Suprapubic skin (tissue), 4 donors: ENCODE results near the gene PTPN4. TPM values are rescaled to one million over a fixed set of nuclear protein-coding genes. Genes with fewer than 3 reads are reported as not detected.

Source experiments
- DNase-seq, 2 donors: peaks; one replicate each; pipeline ENCODE4 v3.0.0-alpha.2; 2019; ENCODE audit warnings: low spot score in 2 of 2
- H3K27ac ChIP-seq: fragments of 200-600 bp; sonication (generic); one replicate; pipeline ENCODE4 v1.5.1; 2019
- H3K27me3 ChIP-seq: fragments of 200-600 bp; sonication (generic); one replicate; pipeline ENCODE4 v1.5.1; 2019
- H3K36me3 ChIP-seq: fragments of 200-600 bp; sonication (generic); one replicate; pipeline ENCODE4 v1.5.1; 2019
- H3K4me1 ChIP-seq: fragments of 200-600 bp; sonication (generic); one replicate; pipeline ENCODE4 v1.5.1; 2019
- H3K4me3 ChIP-seq: fragments of 200-600 bp; sonication (generic); one replicate; pipeline ENCODE4 v1.5.1; 2019; ENCODE audit warnings: mild to moderate bottlenecking
- H3K9me3 ChIP-seq: fragments of 200-600 bp; sonication (generic); one replicate; pipeline ENCODE4 v1.5.1; 2019
- EP300 ChIP-seq: sonication (generic); formaldehyde crosslinking; IDR thresholded peaks from one replicate; pipeline ENCODE4 v1.6.1; 2017; ENCODE audit warnings: antibody characterized with exemption
- POLR2A ChIP-seq, 2 donors: fragments of 450-650 bp; IDR thresholded peaks; one replicate each; pipeline ENCODE4 v1.6.1; 2017; ENCODE audit warnings: antibody characterized with exemption in 2 of 2, mild to moderate bottlenecking in 2 of 2, moderate library complexity in 2 of 2
- POLR2AphosphoS5 ChIP-seq, 3 donors: sonication (generic); formaldehyde crosslinking; IDR thresholded peaks; one replicate each; pipeline ENCODE4 v1.6.1; 2017; ENCODE audit warnings: antibody characterized with exemption in 3 of 3
- WGBS: methylation state at CpG from one replicate; pipeline ENCODE4 v1.1.5; 2018; 5-methylcytosine and 5-hydroxymethylcytosine counted together
- total RNA-seq, 4 donors: library from RNA; depleted of rRNA; stranded (reverse); fragments of >200 nt; gene quantifications; one replicate each; pipeline ENCODE4 v1.1.0, GENCODE V29; 2016
- TF ChIP-seq, protein P1 (sequence below), 2 donors: fragments of 200-600 bp in 1 of 2; fragments of 450-650 bp in 1 of 2; sonication (generic) in 1 of 2; IDR thresholded peaks; one replicate each; pipeline ENCODE4 v1.5.1; 2016 to 2019; ENCODE audit warnings: antibody characterized with exemption in 2 of 2, mild to moderate bottlenecking in 1 of 2, moderate library complexity in 1 of 2

PTPN4 gene
- total RNA-seq, 4 donors from 2014 or later, result 14.0 to 73.7 (median 36.7) TPM

DNA sequence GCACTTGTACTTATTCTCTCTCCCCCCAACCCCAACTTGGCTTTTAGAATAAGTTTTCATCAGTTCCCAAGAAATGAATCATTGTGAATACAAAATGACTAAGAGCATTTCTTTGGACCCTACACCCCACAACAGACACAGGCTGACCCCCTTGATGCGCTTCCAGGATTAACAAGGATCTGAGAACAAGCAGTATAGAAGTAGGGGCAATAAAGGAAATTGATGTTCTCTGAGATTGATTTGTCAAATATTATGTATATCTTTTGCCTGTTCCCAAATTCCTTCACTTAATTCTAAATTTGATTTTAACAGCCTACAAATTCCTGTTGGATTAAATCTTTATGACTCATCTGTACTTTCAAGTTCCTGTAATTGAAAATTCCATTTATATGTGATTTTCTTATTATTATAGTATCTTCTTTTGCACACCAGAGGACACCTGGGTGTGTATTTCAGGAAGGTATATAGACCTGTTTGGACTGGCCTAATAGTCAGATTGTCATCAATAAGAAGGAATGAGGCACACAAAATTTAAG is 10.2 kb upstream of the PTPN4 start:
- peaks cover 6% of the 10 kb centered on the region for H3K4me1 ChIP-seq
- H3K36me3 ChIP-seq, result no peaks in the 10 kb centered on the region
- no peak overlapping the region for H3K27ac ChIP-seq
- TF ChIP-seq, protein P1, sequence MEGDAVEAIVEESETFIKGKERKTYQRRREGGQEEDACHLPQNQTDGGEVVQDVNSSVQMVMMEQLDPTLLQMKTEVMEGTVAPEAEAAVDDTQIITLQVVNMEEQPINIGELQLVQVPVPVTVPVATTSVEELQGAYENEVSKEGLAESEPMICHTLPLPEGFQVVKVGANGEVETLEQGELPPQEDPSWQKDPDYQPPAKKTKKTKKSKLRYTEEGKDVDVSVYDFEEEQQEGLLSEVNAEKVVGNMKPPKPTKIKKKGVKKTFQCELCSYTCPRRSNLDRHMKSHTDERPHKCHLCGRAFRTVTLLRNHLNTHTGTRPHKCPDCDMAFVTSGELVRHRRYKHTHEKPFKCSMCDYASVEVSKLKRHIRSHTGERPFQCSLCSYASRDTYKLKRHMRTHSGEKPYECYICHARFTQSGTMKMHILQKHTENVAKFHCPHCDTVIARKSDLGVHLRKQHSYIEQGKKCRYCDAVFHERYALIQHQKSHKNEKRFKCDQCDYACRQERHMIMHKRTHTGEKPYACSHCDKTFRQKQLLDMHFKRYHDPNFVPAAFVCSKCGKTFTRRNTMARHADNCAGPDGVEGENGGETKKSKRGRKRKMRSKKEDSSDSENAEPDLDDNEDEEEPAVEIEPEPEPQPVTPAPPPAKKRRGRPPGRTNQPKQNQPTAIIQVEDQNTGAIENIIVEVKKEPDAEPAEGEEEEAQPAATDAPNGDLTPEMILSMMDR (IDR thresholded peaks at IDR 0.05), result no peak
- TF ChIP-seq EP300, result no peak
- no peak for TF ChIP-seq POLR2A (IDR thresholded peaks at IDR 0.05)
- no peak for TF ChIP-seq POLR2AphosphoS5 (IDR thresholded peaks at IDR 0.05)
- H3K27me3 ChIP-seq, result no peaks in the 10 kb centered on the region
- WGBS, result 97% methylated on average over 1 of the region's 1 CpG
- DNase-seq, result no peak
- H3K4me3 ChIP-seq, result no peak overlapping the region
- H3K9me3 ChIP-seq, result no peaks in the 10 kb centered on the region

DNA sequence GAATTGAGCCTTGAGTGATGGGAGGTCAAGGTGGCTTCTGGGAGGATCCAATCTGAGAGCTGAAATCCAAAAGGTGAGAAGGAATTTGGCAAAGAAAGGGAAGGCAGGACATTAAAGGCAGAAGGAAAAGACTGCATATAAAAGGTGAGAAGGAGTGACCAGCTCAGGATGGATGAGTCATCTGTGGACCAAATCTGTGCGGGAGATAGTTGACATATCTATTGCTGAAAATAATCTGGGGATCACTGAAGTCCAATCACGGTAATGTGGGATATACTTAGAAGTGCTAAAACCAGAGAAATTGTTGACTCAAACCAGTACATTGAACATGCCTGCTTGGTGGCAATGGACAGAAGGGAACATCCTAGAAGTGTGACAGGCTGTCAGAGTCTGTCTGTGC is 8.0 kb upstream of the PTPN4 start:
- no peaks in the 10 kb centered on the region for H3K9me3 ChIP-seq
- no peaks in the 10 kb centered on the region for H3K36me3 ChIP-seq
- no peak overlapping the region for H3K27ac ChIP-seq
- WGBS, result 81% methylated on average over 2 of the region's 2 CpGs
- TF ChIP-seq EP300 (no peak), POLR2AphosphoS5 (IDR thresholded peaks at IDR 0.05) (no peak)
- TF ChIP-seq, protein P1 (IDR thresholded peaks at IDR 0.05), result no peak
- H3K27me3 ChIP-seq, result no peaks in the 10 kb centered on the region
- no peak overlapping the region for H3K4me3 ChIP-seq
- H3K4me1 ChIP-seq, result peaks cover 7% of the 10 kb centered on the region
- DNase-seq, result no peak

DNA sequence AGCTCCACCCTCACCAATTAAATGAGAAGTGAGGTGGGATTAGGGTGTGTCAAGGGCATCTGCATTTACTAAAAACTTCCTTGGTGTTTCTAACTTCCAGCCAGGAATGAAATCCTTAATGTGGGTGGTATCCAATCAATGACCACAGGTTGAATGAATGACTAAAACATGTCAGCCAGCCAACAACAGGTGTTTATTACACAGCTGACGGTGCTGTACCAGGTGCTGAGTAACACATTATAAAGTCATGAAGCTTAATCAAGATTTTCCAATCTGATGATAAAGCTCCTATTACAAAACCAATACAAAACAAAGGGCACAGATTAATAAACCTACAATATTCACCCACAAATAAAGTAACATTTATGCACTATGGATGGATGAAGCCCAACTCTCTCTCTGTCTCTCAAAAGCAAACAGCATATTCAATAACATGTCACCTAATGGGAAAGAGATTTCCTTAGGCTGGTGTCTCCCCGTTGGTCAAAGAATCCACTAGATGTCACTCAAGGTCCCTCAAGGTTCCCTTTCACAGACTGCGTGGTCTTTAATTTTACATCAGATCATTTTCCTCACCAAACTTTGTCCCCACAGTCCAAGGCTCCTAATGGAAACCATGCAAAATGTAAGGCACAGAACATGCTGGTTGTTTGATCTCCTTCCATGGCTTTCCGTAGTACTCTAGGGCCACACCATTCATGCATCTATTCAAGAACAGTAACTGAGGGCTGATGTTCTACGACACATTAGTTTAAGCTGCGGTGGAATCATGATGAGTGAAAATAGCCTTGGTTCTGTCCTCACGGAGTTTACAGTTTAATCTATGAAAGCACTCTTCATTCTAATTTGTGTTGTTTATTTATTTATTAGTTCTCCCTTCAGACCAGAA is 6.4 kb upstream of the PTPN4 start:
- no peak overlapping the region for H3K4me3 ChIP-seq
- no peaks in the 10 kb centered on the region for H3K36me3 ChIP-seq
- TF ChIP-seq, protein P1 (IDR thresholded peaks at IDR 0.05), result peak in 1 of 2 donors; percentile 49
- TF ChIP-seq EP300, result no peak
- no peaks in the 10 kb centered on the region for H3K27me3 ChIP-seq
- H3K9me3 ChIP-seq, result no peaks in the 10 kb centered on the region
- no peak for DNase-seq
- H3K27ac ChIP-seq, result no peak overlapping the region
- peaks cover 4% of the 10 kb centered on the region for H3K4me1 ChIP-seq
- WGBS, result 50% methylated on average over 7 of the region's 7 CpGs

DNA sequence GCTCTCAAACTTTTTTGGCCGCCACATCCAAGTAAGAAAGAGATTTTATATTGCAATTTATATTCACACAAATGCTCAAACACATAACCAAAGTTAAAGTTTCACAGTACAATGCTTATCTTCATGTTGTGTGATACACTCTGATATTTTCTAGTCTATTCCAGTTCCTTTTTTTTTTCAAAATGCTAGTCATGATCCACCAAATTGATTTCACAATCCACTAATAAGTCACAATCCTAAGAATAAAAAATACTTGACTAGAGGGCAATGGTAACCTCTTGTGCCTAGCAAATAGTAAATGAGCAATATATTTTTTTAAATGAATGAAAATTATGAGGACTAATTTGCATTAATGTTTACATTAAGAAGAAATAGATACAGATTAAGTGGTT is 5.8 kb upstream of the PTPN4 start:
- Histone ChIP-seq H3K36me3 (no peaks in the 10 kb centered on the region), H3K9me3 (no peaks in the 10 kb centered on the region), H3K27ac (no peak overlapping the region), H3K4me1 (peaks cover 7% of the 10 kb centered on the region), H3K4me3 (no peak overlapping the region), H3K27me3 (no peaks in the 10 kb centered on the region)
- 100% methylated on average over 1 of the region's 1 CpG for WGBS
- no peak for DNase-seq
- TF ChIP-seq POLR2A (IDR thresholded peaks at IDR 0.05), result no peak

- H3K36me3 ChIP-seq, result no peaks in the 10 kb centered on the region
- no peak for DNase-seq
- H3K4me1 ChIP-seq, result peaks cover 14% of the 10 kb centered on the region
- H3K27me3 ChIP-seq, result no peaks in the 10 kb centered on the region
- no peaks in the 10 kb centered on the region for H3K9me3 ChIP-seq
- WGBS, result 59% methylated on average over 1 of the region's 1 CpG
- H3K27ac ChIP-seq, result no peak overlapping the region
- TF ChIP-seq EP300, result no peak
- TF ChIP-seq, protein P1 (IDR thresholded peaks at IDR 0.05), result no peak
- TF ChIP-seq POLR2AphosphoS5 (IDR thresholded peaks at IDR 0.05), result no peak
- TF ChIP-seq POLR2A (IDR thresholded peaks at IDR 0.05), result no peak
- H3K4me3 ChIP-seq, result no peak overlapping the region
These were observed 3.8 kb upstream of the PTPN4 start for GRCh38 chr2:119755906-119756305.
